Activated naive CD4-positive, alpha-beta T cell treated with anti-CD3 and anti-CD28 coated beads, Interleukin-2, amount 50 U/mL, for 24 hours (primary cell): ENCODE measurements around the gene NELFCD.

ENCODE experiments used
- H3K27ac Mint-ChIP-seq: one replicate; pipeline ENCODE4 v1.8.0; 2021; ENCODE audit warnings: mild to moderate bottlenecking, mixed read lengths
- H3K27me3 Mint-ChIP-seq: one replicate; pipeline ENCODE4 v1.8.0; 2021; ENCODE audit warnings: mixed read lengths
- H3K36me3 Mint-ChIP-seq: one replicate; pipeline ENCODE4 v1.8.0; 2021; ENCODE audit warnings: mixed read lengths
- H3K4me1 Mint-ChIP-seq: one replicate; pipeline ENCODE4 v1.8.0; 2021; ENCODE audit warnings: mixed read lengths
- H3K4me3 Mint-ChIP-seq: one replicate; pipeline ENCODE4 v1.8.0; 2021; ENCODE audit warnings: mild to moderate bottlenecking, mixed read lengths
- H3K9me3 Mint-ChIP-seq: one replicate; pipeline ENCODE4 v1.8.0; 2021; ENCODE audit warnings: mixed read lengths

The NELFCD gene

GRCh38 chr20:58997141-58997770 lies 16.2 kb downstream of the NELFCD start:
- H3K36me3 Mint-ChIP-seq: peaks cover 17% of the 10 kb centered on the region
- no peaks in the 10 kb centered on the region for H3K27me3 Mint-ChIP-seq
- no peak overlapping the region for H3K4me3 Mint-ChIP-seq
- H3K9me3 Mint-ChIP-seq: no peaks in the 10 kb centered on the region
- peaks cover 4% of the 10 kb centered on the region for H3K4me1 Mint-ChIP-seq
- no peak overlapping the region for H3K27ac Mint-ChIP-seq

GRCh38 chr20:58998656-58999055 lies 17.6 kb downstream of the NELFCD start:
- Mint-ChIP-seq H3K4me1 (peaks cover 10% of the 10 kb centered on the region), H3K9me3 (no peaks in the 10 kb centered on the region), H3K27me3 (no peaks in the 10 kb centered on the region), H3K4me3 (no peak overlapping the region), H3K36me3 (peaks cover 14% of the 10 kb centered on the region), H3K27ac (no peak overlapping the region)

- Mint-ChIP-seq H3K27me3 (no peaks in the 10 kb centered on the region), H3K9me3 (no peaks in the 10 kb centered on the region), H3K36me3 (peaks cover 10% of the 10 kb centered on the region), H3K27ac (no peak overlapping the region), H3K4me1 (peaks cover 26% of the 10 kb centered on the region), H3K4me3 (no peak overlapping the region)
These were observed 19.3 kb downstream of the NELFCD start for GRCh38 chr20:59000326-59000725.

GRCh38 chr20:59001068-59001448 lies 20.0 kb downstream of the NELFCD start:
- H3K4me3 Mint-ChIP-seq: no peak overlapping the region
- H3K27ac Mint-ChIP-seq: no peak overlapping the region
- H3K4me1 Mint-ChIP-seq: peaks cover 29% of the 10 kb centered on the region
- H3K36me3 Mint-ChIP-seq: peaks cover 4% of the 10 kb centered on the region
- H3K27me3 Mint-ChIP-seq: no peaks in the 10 kb centered on the region
- no peaks in the 10 kb centered on the region for H3K9me3 Mint-ChIP-seq

GRCh38 chr20:59001449-59002171 lies 20.6 kb downstream of the NELFCD start:
- Mint-ChIP-seq H3K9me3 (no peaks in the 10 kb centered on the region), H3K4me3 (no peak overlapping the region), H3K27ac (no peak overlapping the region), H3K4me1 (peaks cover 32% of the 10 kb centered on the region), H3K36me3 (peaks cover 4% of the 10 kb centered on the region), H3K27me3 (no peaks in the 10 kb centered on the region)

GRCh38 chr20:59002388-59002787 lies 21.3 kb downstream of the NELFCD start:
- no peaks in the 10 kb centered on the region for H3K9me3 Mint-ChIP-seq
- H3K27me3 Mint-ChIP-seq: no peaks in the 10 kb centered on the region
- no peak overlapping the region for H3K27ac Mint-ChIP-seq

GRCh38 chr20:59002874-59003399 lies 21.9 kb downstream of the NELFCD start:
- Mint-ChIP-seq H3K4me3 (no peak overlapping the region), H3K27ac (no peak overlapping the region), H3K36me3 (no peaks in the 10 kb centered on the region), H3K27me3 (no peaks in the 10 kb centered on the region), H3K9me3 (no peaks in the 10 kb centered on the region), H3K4me1 (peaks cover 32% of the 10 kb centered on the region)

More at GRCh38 chr20:59002388-59002787, 21.3 kb downstream of the NELFCD start:
- peaks cover 4% of the 10 kb centered on the region for H3K36me3 Mint-ChIP-seq
- H3K4me3 Mint-ChIP-seq: no peak overlapping the region
- H3K4me1 Mint-ChIP-seq: peaks cover 32% of the 10 kb centered on the region

GRCh38 chr20:59003836-59004492 lies 22.9 kb downstream of the NELFCD start:
- Mint-ChIP-seq H3K36me3 (no peaks in the 10 kb centered on the region), H3K9me3 (no peaks in the 10 kb centered on the region), H3K27ac (peak overlapping the region; percentile 69), H3K27me3 (no peaks in the 10 kb centered on the region), H3K4me1 (peaks cover 32% of the 10 kb centered on the region), H3K4me3 (no peak overlapping the region)

GRCh38 chr20:59004493-59004762 lies 23.4 kb downstream of the NELFCD start:
- H3K36me3 Mint-ChIP-seq: no peaks in the 10 kb centered on the region
- H3K27ac Mint-ChIP-seq: no peak overlapping the region
- H3K9me3 Mint-ChIP-seq: no peaks in the 10 kb centered on the region
- H3K4me3 Mint-ChIP-seq: no peak overlapping the region
- no peaks in the 10 kb centered on the region for H3K27me3 Mint-ChIP-seq
- peaks cover 32% of the 10 kb centered on the region for H3K4me1 Mint-ChIP-seq

- H3K27ac Mint-ChIP-seq: peak overlapping the region; percentile 41
- H3K9me3 Mint-ChIP-seq: no peaks in the 10 kb centered on the region
- H3K36me3 Mint-ChIP-seq: no peaks in the 10 kb centered on the region
- H3K4me3 Mint-ChIP-seq: peak overlapping the region; percentile 83
- H3K4me1 Mint-ChIP-seq: peaks cover 32% of the 10 kb centered on the region
- no peaks in the 10 kb centered on the region for H3K27me3 Mint-ChIP-seq
These were observed 23.9 kb downstream of the NELFCD start for GRCh38 chr20:59004763-59005522.

GRCh38 chr20:59005523-59006166 lies 24.6 kb downstream of the NELFCD start:
- peak overlapping the region; percentile 83 for H3K4me3 Mint-ChIP-seq
- peak overlapping the region; percentile 55 for H3K27ac Mint-ChIP-seq
- H3K4me1 Mint-ChIP-seq: peaks cover 32% of the 10 kb centered on the region
- H3K9me3 Mint-ChIP-seq: no peaks in the 10 kb centered on the region
- H3K27me3 Mint-ChIP-seq: no peaks in the 10 kb centered on the region
- no peaks in the 10 kb centered on the region for H3K36me3 Mint-ChIP-seq

GRCh38 chr20:59006167-59006863 lies 25.3 kb downstream of the NELFCD start:
- H3K4me1 Mint-ChIP-seq: peaks cover 33% of the 10 kb centered on the region

GRCh38 chr20:59006864-59007664 lies 26.0 kb downstream of the NELFCD start, which contains the start of gene CTSZ:
Gene CTSZ, minus strand, starts transcription at chr20:59007254. Its CDS starts 126 bp downstream, at chr20:59007128.
- H3K36me3 Mint-ChIP-seq: no peaks in the 10 kb centered on the region
- H3K4me3 Mint-ChIP-seq: peak within 1 kb of the TSS; percentile 83
- H3K27ac Mint-ChIP-seq: peak within 1 kb of the TSS; percentile 55
- H3K4me1 Mint-ChIP-seq: peaks cover 39% of the 10 kb centered on the region
- H3K9me3 Mint-ChIP-seq: no peaks in the 10 kb centered on the region
- no peaks in the 10 kb centered on the region for H3K27me3 Mint-ChIP-seq

More at GRCh38 chr20:59006167-59006863, 25.3 kb downstream of the NELFCD start:
- Mint-ChIP-seq H3K9me3 (no peaks in the 10 kb centered on the region), H3K27ac (peak overlapping the region; percentile 55), H3K36me3 (no peaks in the 10 kb centered on the region), H3K27me3 (no peaks in the 10 kb centered on the region), H3K4me3 (peak overlapping the region; percentile 83)
